Cardiac atrium fibroblast (primary cell): ENCODE data around the gene GEMIN5. TPM values are rescaled to one million over a fixed set of nuclear protein-coding genes. Genes with fewer than 3 reads are reported as not detected.

Experiments used
- total RNA-seq: library from RNA; depleted of rRNA; stranded (reverse); fragments of >200 nt; gene quantifications from 2 replicates; pipeline ENCODE4 v1.2.3, GENCODE V29; 2015

Gene GEMIN5
- 11.2 and 12.3 TPM in 2 replicates for total RNA-seq

GRCh38 chr5:154937718-154938466, at the start of gene GEMIN5:
TSS of gene GEMIN5 (minus strand) at chr5:154938211. CDS start at chr5:154938133, 78 bp downstream.

GRCh38 chr5:154940772-154941620, 3.0 kb upstream of the GEMIN5 start, which contains the start of gene MRPL22:
TSS of gene MRPL22 (plus strand) at chr5:154941073. CDS start at chr5:154941111, 38 bp downstream.

GRCh38 chr5:154858297-154858971, 79.6 kb downstream of the GEMIN5 start, which contains the start of gene CNOT8:
TSS of gene CNOT8 (plus strand) at chr5:154858627. CDS start at chr5:154863279, 4,652 bp downstream.

GRCh38 chr5:154850255-154851062, 87.6 kb downstream of the GEMIN5 start, which contains the start of gene FAXDC2:
TSS of gene FAXDC2 (minus strand) at chr5:154850603. CDS start at chr5:154838178, 12,425 bp downstream.

Other genes starting within 250 kb of the GEMIN5 start
- 65.6 and 70.2 TPM in 2 replicates for gene LARP1, start 182.8 kb downstream of the GEMIN5 start, total RNA-seq
- gene FAXDC2, start 87.6 kb downstream of the GEMIN5 start, total RNA-seq, result 4.2 and 7.8 TPM in 2 replicates
- 68.2 and 70.8 TPM in 2 replicates for gene CNOT8, start 79.6 kb downstream of the GEMIN5 start, total RNA-seq
- 11.2 and 14.6 TPM in 2 replicates for gene MRPL22, start 2.9 kb upstream of the GEMIN5 start, total RNA-seq
- not detected in 2 replicates for gene KIF4B, start 75.5 kb upstream of the GEMIN5 start, total RNA-seq